GM12878 (cell line): ENCODE data around the gene PEX1. TPM values are rescaled to one million over a fixed set of nuclear protein-coding genes. Genes with fewer than 3 reads are reported as not detected.

Experiments
- ATAC-seq: fragments of 200-7000 bp; cut with Tn5 transposase; 3 replicates; pipeline ENCODE4 v1.9.1; 2020; ENCODE audit warnings: mild to moderate bottlenecking, moderate library complexity
- BruUV-seq: library from RNA; stranded (reverse); fragments of 400-500 nt; replicated peaks from 2 replicates; lab custom pipeline; 2021; lab: Mats Ljungman, UMichigan
- CTCF ChIA-PET: fragments of 300-600 bp; sonication (Branson Sonifier 250); formaldehyde crosslinking; extraction: SDS; loops from one replicate; lab custom pipeline; 2021; ENCODE audit warnings: inconsistent platforms; lab: Yijun Ruan, JAX
- POLR2A ChIA-PET: fragments of 350-600 bp; formaldehyde crosslinking; extraction: SDS; loops from one replicate; lab custom pipeline; 2021; ENCODE audit warnings: inconsistent platforms; lab: Charles Lee
- RAD21 ChIA-PET: fragments of 300-600 bp; sonication (Branson Sonifier 250); formaldehyde crosslinking; loops from one replicate; lab custom pipeline; 2023; ENCODE audit warnings: antibody characterized with exemption; ENCODE audit not compliant: unreplicated experiment; lab: Charles Lee
- SMC1A ChIA-PET: fragments of 300-600 bp; sonication (Branson Sonifier 250); formaldehyde crosslinking; loops from one replicate; lab custom pipeline; 2023; ENCODE audit not compliant: unreplicated experiment, uncharacterized antibody; lab: Charles Lee
- DNase-seq: peaks from one replicate; pipeline ENCODE4 v3.0.0-alpha.2; 2011; ENCODE audit warnings: low read depth, low spot score
- FAIRE-seq: peaks from 3 replicates; lab custom pipeline; 2011; peaks lifted over from hg19 to GRCh38; lab: Jason Lieb, UNC
- H2AFZ ChIP-seq: 2 replicates; pipeline ENCODE4 v1.6.0; 2011; ENCODE audit warnings: low read depth, low read length, control low read depth; ENCODE audit not compliant: control insufficient read depth
- H3K27ac ChIP-seq: 2 replicates; pipeline ENCODE4 v1.5.1; 2011; ENCODE audit warnings: control low read depth; ENCODE audit not compliant: control insufficient read depth, insufficient read depth
- H3K27me3 ChIP-seq, 2 experiments: replicated peaks in 1 of 2; 2 replicates each; pipeline versions ENCODE4 v1.6.0 to v1.6.1; 2011; ENCODE audit warnings: low read length in 1 of 2; ENCODE audit not compliant: control insufficient read depth in 2 of 2, insufficient read depth in 2 of 2
- H3K36me3 ChIP-seq, 2 experiments: 2 replicates each; pipeline ENCODE4 v1.5.1; 2011; ENCODE audit warnings: low read length in 1 of 2; ENCODE audit not compliant: control insufficient read depth in 2 of 2, insufficient read depth in 2 of 2
- H3K4me1 ChIP-seq: 2 replicates; pipeline ENCODE4 v1.6.1; 2011; ENCODE audit warnings: mild to moderate bottlenecking, low read length, moderate library complexity, mixed read lengths; ENCODE audit not compliant: control insufficient read depth, insufficient read depth
- H3K4me2 ChIP-seq: 2 replicates; pipeline ENCODE4 v1.6.0; 2011; ENCODE audit warnings: control low read depth; ENCODE audit not compliant: control insufficient read depth, insufficient read depth
- H3K4me3 ChIP-seq: fragments of 200-600 bp; sonication (generic); 2 replicates; pipeline ENCODE4 v1.5.1; 2016
- H3K79me2 ChIP-seq: 2 replicates; pipeline ENCODE4 v1.6.0; 2011; ENCODE audit warnings: low read length; ENCODE audit not compliant: control insufficient read depth, insufficient read depth
- H3K9ac ChIP-seq: 2 replicates; pipeline ENCODE4 v1.8.0; 2011; ENCODE audit warnings: low read length, control low read depth, mixed read lengths; ENCODE audit not compliant: control insufficient read depth, insufficient read depth
- H3K9me3 ChIP-seq: replicated peaks from 3 replicates; pipeline ENCODE4 v1.5.1; 2011; ENCODE audit warnings: mild to moderate bottlenecking, low read length; ENCODE audit not compliant: control insufficient read depth, insufficient read depth
- H4K20me1 ChIP-seq: 2 replicates; pipeline ENCODE4 v1.6.0; 2011; ENCODE audit not compliant: control insufficient read depth, insufficient read depth
- DPF2 ChIP-seq: fragments of 450-650 bp; IDR thresholded peaks from 2 replicates; pipeline ENCODE4 v1.6.1; 2017; ENCODE audit warnings: mild to moderate bottlenecking
- ESRRA ChIP-seq: IDR thresholded peaks from 2 replicates; pipeline ENCODE4 v1.6.1; 2012; ENCODE audit warnings: mild to moderate bottlenecking, low read length, improper control_type of control experiment
- GABPA ChIP-seq: IDR thresholded peaks from 2 replicates; pipeline ENCODE4 v1.6.1; 2014; ENCODE audit warnings: antibody characterized with exemption, low read depth, mild to moderate bottlenecking, inconsistent platforms
- KLF5 ChIP-seq: fragments of 450-650 bp; IDR thresholded peaks from 2 replicates; pipeline ENCODE4 v1.6.1; 2014; ENCODE audit warnings: mild to moderate bottlenecking; ENCODE audit not compliant: partially characterized antibody
- NFIC ChIP-seq: IDR thresholded peaks from 2 replicates; pipeline ENCODE4 v1.6.1; 2012; ENCODE audit warnings: low read depth, mild to moderate bottlenecking, inconsistent platforms, low read length, moderate library complexity
- POLR2AphosphoS2 ChIP-seq: IDR thresholded peaks from 2 replicates; pipeline ENCODE4 v1.6.1; 2011; ENCODE audit warnings: low read depth, mild to moderate bottlenecking, low read length, improper control_type of control experiment, moderate library complexity
- POLR2AphosphoS5 ChIP-seq: IDR thresholded peaks from 2 replicates; pipeline ENCODE4 v1.6.1; 2011; ENCODE audit warnings: mild to moderate bottlenecking, low read length, inconsistent platforms
- STAT3 ChIP-seq: IDR thresholded peaks from 2 replicates; pipeline ENCODE4 v1.6.1; 2011; ENCODE audit warnings: low read depth, low read length, improper control_type of control experiment
- TBL1XR1 ChIP-seq: IDR thresholded peaks from 2 replicates; pipeline ENCODE4 v1.6.1; 2012; ENCODE audit warnings: low read depth, low read length, improper control_type of control experiment
- WGBS: methylation state at CpG from one replicate; pipeline ENCODE4 v1.1.6; 2016; ENCODE audit warnings: low lambda C conversion rate; ENCODE audit not compliant: insufficient replicate concordance, insufficient coverage; ENCODE audit errors: missing lambda C conversion rate; 5-methylcytosine and 5-hydroxymethylcytosine counted together
- in situ Hi-C: fragments of 300-500 bp; cut with MboI; formaldehyde crosslinking; loops from 9 replicates; pipeline ENCODE4 v1.14.3; 2018; ENCODE audit warnings: mixed read lengths
- intact Hi-C: fragments of 100-400 bp; cut with micrococcal nuclease; formaldehyde crosslinking; loops from one replicate; pipeline ENCODE4 v1.14.2; 2022; ENCODE audit not compliant: unreplicated experiment
- polyA plus RNA-seq, 11 experiments: library from polyadenylated mRNA; depleted of rRNA in 4 of 11; unstranded in 6 of 11; stranded (reverse) in 5 of 11; fragments of >200 nt; fragmentation: Nextera tagmentation in 4 of 11; fragmentation: Illumina TruSeq in 1 of 11; extraction: Ambion mirVana in 4 of 11; extraction: Trizol in 1 of 11; gene quantifications; 1 replicate in 1 of 11; 2 replicates in 10 of 11; pipeline versions ENCODE4 v1.2.1 to v1.2.3, GENCODE V29; 2011 to 2016; ENCODE audit warnings: inconsistent platforms in 2 of 11, missing spikeins in 2 of 11, low read depth in 1 of 11
- total RNA-seq, 4 experiments: library from RNA; depleted of rRNA in 3 of 4; stranded (reverse); fragments of >200 nt in 3 of 4; fragmentation: Illumina TruSeq in 1 of 4; extraction: Trizol in 1 of 4; gene quantifications; 2 replicates each; pipeline versions ENCODE4 v1.2.1 to v1.2.3, GENCODE V29; 2013 to 2021
- TF ChIP-seq, protein P1 (sequence below): IDR thresholded peaks from 2 replicates; pipeline ENCODE4 v1.6.1; 2012; ENCODE audit warnings: mild to moderate bottlenecking, low read depth, low read length
- TF ChIP-seq, protein P2 (sequence below): fragments of 450-650 bp; IDR thresholded peaks from 2 replicates; pipeline ENCODE4 v1.6.1; 2017; ENCODE audit warnings: mild to moderate bottlenecking, moderate library complexity
- TF ChIP-seq, protein P3 (sequence below): fragments of 450-650 bp; formaldehyde crosslinking; IDR thresholded peaks from 2 replicates; pipeline ENCODE4 v1.4.0; 2020; ENCODE audit warnings: mild to moderate bottlenecking, moderate library complexity

The PEX1 gene
- total and polyA plus RNA-seq, 10 of the 15 experiments (the other 5 are each of a cell fraction or from before 2014, with no cell fraction given), result 6.7 to 22.9 (median 15.4) TPM

DNA sequence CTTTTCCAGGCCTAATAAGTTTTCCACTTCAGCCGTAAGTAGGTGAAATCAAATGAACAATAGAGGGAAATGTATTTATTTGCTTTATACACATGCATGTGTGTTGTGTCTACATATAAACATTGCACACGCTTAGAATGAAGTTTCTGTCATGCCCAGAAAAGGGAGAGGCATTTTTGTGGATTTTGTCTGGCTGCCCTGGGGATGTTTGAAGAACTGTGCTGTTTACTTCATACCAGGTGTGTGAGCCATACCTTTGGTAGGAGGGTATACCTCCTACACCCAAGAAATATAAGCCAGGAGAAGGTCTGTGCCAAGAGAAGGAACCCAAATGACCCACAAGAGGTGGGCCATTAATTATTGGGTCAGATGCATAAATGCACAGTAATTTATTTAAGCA is 68.2 kb downstream of the PEX1 start:
- Histone ChIP-seq H3K27me3 (no peaks in the 10 kb centered on the region), H3K9me3 (no peaks in the 10 kb centered on the region), H3K27ac (no peak overlapping the region), H3K9ac (no peak overlapping the region), H4K20me1 (no peaks in the 10 kb centered on the region), H2AFZ (no peak overlapping the region), H3K4me2 (no peak overlapping the region), H3K79me2 (no peaks in the 10 kb centered on the region), H3K4me3 (no peak overlapping the region), H3K4me1 (no peaks in the 10 kb centered on the region), H3K36me3 (peaks cover 0 to 8% of the 10 kb centered on the region in 2 experiments; a peak in 1 of 4 replicates)
- DNase-seq, result no peak
- ChIA-PET RAD21 (interaction anchor here (0.7 to 0.9 kb wide), 2 partner anchors 36 to 142 kb away, joined by 3 to 4 read pairs; no protein-coding TSS in a partner anchor), CTCF (interaction anchor here (1.0 to 3.8 kb wide), 8 partner anchors 12 to 406 kb away, joined by 3 to 37 read pairs (median 6); partner anchors contain the start of genes ERVW-1, GATAD1, LRRD1 and RBM48), POLR2A (no interaction called here), SMC1A (no interaction called here)
- intact Hi-C loops, result loop anchor here (10.0 kb wide), 1 partner anchor 595 kb away; no protein-coding TSS in a partner anchor
- in situ Hi-C loops, result no loop called here
- FAIRE-seq, result no peak
- BruUV-seq, result no TSS peak
- no peak for ATAC-seq
- TF ChIP-seq, protein P1, sequence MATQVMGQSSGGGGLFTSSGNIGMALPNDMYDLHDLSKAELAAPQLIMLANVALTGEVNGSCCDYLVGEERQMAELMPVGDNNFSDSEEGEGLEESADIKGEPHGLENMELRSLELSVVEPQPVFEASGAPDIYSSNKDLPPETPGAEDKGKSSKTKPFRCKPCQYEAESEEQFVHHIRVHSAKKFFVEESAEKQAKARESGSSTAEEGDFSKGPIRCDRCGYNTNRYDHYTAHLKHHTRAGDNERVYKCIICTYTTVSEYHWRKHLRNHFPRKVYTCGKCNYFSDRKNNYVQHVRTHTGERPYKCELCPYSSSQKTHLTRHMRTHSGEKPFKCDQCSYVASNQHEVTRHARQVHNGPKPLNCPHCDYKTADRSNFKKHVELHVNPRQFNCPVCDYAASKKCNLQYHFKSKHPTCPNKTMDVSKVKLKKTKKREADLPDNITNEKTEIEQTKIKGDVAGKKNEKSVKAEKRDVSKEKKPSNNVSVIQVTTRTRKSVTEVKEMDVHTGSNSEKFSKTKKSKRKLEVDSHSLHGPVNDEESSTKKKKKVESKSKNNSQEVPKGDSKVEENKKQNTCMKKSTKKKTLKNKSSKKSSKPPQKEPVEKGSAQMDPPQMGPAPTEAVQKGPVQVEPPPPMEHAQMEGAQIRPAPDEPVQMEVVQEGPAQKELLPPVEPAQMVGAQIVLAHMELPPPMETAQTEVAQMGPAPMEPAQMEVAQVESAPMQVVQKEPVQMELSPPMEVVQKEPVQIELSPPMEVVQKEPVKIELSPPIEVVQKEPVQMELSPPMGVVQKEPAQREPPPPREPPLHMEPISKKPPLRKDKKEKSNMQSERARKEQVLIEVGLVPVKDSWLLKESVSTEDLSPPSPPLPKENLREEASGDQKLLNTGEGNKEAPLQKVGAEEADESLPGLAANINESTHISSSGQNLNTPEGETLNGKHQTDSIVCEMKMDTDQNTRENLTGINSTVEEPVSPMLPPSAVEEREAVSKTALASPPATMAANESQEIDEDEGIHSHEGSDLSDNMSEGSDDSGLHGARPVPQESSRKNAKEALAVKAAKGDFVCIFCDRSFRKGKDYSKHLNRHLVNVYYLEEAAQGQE, result no peak
- TF ChIP-seq ESRRA (no peak), POLR2AphosphoS5 (no peak), DPF2 (no peak), KLF5 (no peak), STAT3 (no peak), GABPA (no peak), POLR2AphosphoS2 (no peak), TBL1XR1 (no peak), NFIC (no peak)
- TF ChIP-seq, protein P2, sequence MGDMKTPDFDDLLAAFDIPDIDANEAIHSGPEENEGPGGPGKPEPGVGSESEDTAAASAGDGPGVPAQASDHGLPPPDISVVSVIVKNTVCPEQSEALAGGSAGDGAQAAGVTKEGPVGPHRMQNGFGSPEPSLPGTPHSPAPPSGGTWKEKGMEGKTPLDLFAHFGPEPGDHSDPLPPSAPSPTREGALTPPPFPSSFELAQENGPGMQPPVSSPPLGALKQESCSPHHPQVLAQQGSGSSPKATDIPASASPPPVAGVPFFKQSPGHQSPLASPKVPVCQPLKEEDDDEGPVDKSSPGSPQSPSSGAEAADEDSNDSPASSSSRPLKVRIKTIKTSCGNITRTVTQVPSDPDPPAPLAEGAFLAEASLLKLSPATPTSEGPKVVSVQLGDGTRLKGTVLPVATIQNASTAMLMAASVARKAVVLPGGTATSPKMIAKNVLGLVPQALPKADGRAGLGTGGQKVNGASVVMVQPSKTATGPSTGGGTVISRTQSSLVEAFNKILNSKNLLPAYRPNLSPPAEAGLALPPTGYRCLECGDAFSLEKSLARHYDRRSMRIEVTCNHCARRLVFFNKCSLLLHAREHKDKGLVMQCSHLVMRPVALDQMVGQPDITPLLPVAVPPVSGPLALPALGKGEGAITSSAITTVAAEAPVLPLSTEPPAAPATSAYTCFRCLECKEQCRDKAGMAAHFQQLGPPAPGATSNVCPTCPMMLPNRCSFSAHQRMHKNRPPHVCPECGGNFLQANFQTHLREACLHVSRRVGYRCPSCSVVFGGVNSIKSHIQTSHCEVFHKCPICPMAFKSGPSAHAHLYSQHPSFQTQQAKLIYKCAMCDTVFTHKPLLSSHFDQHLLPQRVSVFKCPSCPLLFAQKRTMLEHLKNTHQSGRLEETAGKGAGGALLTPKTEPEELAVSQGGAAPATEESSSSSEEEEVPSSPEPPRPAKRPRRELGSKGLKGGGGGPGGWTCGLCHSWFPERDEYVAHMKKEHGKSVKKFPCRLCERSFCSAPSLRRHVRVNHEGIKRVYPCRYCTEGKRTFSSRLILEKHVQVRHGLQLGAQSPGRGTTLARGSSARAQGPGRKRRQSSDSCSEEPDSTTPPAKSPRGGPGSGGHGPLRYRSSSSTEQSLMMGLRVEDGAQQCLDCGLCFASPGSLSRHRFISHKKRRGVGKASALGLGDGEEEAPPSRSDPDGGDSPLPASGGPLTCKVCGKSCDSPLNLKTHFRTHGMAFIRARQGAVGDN, result no peak
- TF ChIP-seq, protein P3, sequence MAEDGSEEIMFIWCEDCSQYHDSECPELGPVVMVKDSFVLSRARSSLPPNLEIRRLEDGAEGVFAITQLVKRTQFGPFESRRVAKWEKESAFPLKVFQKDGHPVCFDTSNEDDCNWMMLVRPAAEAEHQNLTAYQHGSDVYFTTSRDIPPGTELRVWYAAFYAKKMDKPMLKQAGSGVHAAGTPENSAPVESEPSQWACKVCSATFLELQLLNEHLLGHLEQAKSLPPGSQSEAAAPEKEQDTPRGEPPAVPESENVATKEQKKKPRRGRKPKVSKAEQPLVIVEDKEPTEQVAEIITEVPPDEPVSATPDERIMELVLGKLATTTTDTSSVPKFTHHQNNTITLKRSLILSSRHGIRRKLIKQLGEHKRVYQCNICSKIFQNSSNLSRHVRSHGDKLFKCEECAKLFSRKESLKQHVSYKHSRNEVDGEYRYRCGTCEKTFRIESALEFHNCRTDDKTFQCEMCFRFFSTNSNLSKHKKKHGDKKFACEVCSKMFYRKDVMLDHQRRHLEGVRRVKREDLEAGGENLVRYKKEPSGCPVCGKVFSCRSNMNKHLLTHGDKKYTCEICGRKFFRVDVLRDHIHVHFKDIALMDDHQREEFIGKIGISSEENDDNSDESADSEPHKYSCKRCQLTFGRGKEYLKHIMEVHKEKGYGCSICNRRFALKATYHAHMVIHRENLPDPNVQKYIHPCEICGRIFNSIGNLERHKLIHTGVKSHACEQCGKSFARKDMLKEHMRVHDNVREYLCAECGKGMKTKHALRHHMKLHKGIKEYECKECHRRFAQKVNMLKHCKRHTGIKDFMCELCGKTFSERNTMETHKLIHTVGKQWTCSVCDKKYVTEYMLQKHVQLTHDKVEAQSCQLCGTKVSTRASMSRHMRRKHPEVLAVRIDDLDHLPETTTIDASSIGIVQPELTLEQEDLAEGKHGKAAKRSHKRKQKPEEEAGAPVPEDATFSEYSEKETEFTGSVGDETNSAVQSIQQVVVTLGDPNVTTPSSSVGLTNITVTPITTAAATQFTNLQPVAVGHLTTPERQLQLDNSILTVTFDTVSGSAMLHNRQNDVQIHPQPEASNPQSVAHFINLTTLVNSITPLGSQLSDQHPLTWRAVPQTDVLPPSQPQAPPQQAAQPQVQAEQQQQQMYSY (CRISPR knock-in tag), result no peak
- WGBS, result 94% methylated on average over 2 of the region's 2 CpGs
